ENCODE results near the gene IRF2BP2.

IRF2BP2 gene

GRCh38 chr1:234621657-234622335 is 11.8 kb upstream of the IRF2BP2 start:
- H3K4me1 ChIP-seq: peaks cover 14% of the 10 kb centered on the region
- no peaks in the 10 kb centered on the region for H3K27me3 ChIP-seq
- TF ChIP-seq, protein P1, sequence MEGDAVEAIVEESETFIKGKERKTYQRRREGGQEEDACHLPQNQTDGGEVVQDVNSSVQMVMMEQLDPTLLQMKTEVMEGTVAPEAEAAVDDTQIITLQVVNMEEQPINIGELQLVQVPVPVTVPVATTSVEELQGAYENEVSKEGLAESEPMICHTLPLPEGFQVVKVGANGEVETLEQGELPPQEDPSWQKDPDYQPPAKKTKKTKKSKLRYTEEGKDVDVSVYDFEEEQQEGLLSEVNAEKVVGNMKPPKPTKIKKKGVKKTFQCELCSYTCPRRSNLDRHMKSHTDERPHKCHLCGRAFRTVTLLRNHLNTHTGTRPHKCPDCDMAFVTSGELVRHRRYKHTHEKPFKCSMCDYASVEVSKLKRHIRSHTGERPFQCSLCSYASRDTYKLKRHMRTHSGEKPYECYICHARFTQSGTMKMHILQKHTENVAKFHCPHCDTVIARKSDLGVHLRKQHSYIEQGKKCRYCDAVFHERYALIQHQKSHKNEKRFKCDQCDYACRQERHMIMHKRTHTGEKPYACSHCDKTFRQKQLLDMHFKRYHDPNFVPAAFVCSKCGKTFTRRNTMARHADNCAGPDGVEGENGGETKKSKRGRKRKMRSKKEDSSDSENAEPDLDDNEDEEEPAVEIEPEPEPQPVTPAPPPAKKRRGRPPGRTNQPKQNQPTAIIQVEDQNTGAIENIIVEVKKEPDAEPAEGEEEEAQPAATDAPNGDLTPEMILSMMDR (IDR thresholded peaks at IDR 0.05; ENCODE audit: low read depth, low read length): no peak
- no peak for DNase-seq
- no peaks in the 10 kb centered on the region for H3K9me3 ChIP-seq
- no peak overlapping the region for H3K4me3 ChIP-seq (ENCODE audit: low read depth, low read length)
- H3K36me3 ChIP-seq: no peaks in the 10 kb centered on the region

DNA sequence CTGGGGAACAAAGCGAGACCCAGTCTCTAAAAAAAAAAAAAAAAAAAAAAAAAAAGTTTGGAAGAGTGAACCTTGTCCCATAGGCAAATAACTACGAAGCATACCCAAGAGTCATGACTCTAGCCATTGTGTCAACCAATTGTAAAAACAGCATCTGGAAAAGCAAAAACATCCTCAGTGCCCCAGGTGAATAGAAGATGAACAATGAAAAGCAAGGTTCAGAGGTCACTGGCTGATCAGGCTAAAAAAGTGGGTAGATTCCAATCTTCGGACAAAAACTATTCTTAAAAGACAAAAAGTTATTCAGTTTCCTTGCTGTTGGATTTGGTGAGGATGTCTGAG is 11.1 kb upstream of the IRF2BP2 start:
- no peaks in the 10 kb centered on the region for H3K27me3 ChIP-seq
- no peaks in the 10 kb centered on the region for H3K36me3 ChIP-seq
- H3K9me3 ChIP-seq: no peaks in the 10 kb centered on the region
- TF ChIP-seq, protein P1 (IDR thresholded peaks at IDR 0.05; ENCODE audit: low read depth, low read length): no peak
- H3K4me3 ChIP-seq (ENCODE audit: low read depth, low read length): no peak overlapping the region
- DNase-seq: no peak
- H3K4me1 ChIP-seq: peaks cover 15% of the 10 kb centered on the region

DNA sequence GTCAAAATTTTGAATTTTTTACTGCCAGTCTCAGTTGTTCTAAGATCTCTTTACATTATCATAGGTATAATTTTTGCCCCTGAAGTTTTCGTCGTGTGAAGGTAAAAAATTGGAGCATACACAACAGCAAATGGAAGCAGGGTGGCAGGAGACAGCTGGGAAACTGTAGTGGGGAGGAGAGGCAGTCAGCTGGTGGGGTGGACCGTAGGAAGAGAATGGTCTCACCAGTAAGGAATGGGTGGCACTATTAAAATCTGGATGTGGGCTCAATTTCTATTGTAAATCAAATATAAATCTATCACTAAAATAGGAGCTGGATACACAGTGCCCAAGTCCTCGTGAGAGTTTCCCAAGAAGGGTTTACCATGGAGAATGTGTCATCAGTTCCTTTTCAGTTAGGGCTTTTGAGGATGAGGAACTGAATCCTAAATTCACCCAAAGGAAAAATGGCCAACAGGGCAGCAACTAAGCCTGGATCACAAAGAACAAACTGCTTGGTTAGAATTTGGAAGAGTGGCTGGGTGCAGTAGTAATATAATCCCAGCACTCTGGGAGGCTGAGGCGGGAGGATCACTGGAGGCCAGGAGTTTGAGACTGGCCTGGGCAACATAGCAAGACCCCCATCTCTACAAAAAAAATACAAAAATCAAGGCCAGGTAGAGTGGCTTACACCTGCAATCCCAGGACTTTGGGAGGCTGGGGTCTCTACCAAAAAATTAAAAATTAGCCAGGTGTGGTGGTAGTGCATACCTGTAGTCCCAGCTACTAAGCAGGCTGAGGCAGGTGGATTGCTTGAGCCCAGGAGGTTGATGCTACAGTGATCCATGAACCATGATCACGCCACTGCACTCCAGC is 10.5 kb upstream of the IRF2BP2 start:
- Histone ChIP-seq H3K4me3 (ENCODE audit: low read depth, low read length) (no peak overlapping the region), H3K4me1 (peaks cover 15% of the 10 kb centered on the region), H3K9me3 (no peaks in the 10 kb centered on the region), H3K27me3 (no peaks in the 10 kb centered on the region), H3K36me3 (no peaks in the 10 kb centered on the region)
- DNase-seq: no peak
- TF ChIP-seq, protein P1 (IDR thresholded peaks at IDR 0.05; ENCODE audit: low read depth, low read length): no peak

DNA sequence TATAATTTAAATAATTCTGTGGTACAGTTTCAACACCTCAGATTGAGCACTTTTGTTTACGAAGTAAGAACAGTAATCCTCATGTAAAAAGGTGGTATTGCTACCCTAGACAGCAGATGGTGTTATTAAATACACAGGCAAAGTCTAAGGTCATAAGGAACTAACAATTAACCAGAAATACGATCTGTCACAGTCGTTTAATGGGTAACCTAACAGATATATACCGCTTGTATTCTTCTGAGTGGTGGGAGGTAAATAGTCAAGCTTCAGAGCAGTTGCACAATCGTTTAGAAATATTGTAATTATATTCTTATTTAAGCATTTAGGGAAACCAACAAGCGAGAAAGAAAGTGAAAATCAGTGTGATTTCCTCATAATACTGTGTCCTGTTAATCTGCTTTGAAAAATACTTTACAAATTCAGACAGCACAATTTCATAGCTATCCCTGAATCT is 9.8 kb upstream of the IRF2BP2 start:
- Histone ChIP-seq H3K4me1 (peaks cover 15% of the 10 kb centered on the region), H3K27me3 (no peaks in the 10 kb centered on the region), H3K4me3 (ENCODE audit: low read depth, low read length) (no peak overlapping the region), H3K9me3 (no peaks in the 10 kb centered on the region), H3K36me3 (no peaks in the 10 kb centered on the region)
- no peak for DNase-seq
- TF ChIP-seq, protein P1 (IDR thresholded peaks at IDR 0.05; ENCODE audit: low read depth, low read length): no peak

- no peak for DNase-seq
- no peak overlapping the region for H3K4me3 ChIP-seq (ENCODE audit: low read depth, low read length)
- peaks cover 16% of the 10 kb centered on the region for H3K4me1 ChIP-seq
- no peaks in the 10 kb centered on the region for H3K36me3 ChIP-seq
- H3K9me3 ChIP-seq: no peaks in the 10 kb centered on the region
- H3K27me3 ChIP-seq: no peaks in the 10 kb centered on the region
- TF ChIP-seq, protein P1 (IDR thresholded peaks at IDR 0.05; ENCODE audit: low read depth, low read length): no peak
Observed at GRCh38 chr1:234619071-234619480, 9.1 kb upstream of the IRF2BP2 start.

DNA sequence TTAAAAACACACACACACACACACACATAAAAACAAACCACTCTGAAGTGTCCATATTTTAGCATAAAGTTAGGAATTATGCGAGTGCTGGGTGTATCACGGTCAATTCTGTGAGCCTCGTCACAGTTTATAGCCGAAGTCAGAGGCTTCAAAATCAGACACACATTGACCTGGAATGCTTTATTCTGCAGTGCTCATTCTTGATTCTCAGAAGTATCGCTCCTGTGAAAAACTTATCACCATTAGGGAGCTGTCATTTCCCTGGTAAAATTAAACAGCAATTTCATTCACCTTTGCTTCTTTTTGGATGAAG is 8.7 kb upstream of the IRF2BP2 start:
- TF ChIP-seq, protein P1 (IDR thresholded peaks at IDR 0.05; ENCODE audit: low read depth, low read length): no peak
- peaks cover 17% of the 10 kb centered on the region for H3K4me1 ChIP-seq
- no peak for DNase-seq

More for the DNA sequence above, 8.7 kb upstream of the IRF2BP2 start:
- Histone ChIP-seq H3K27me3 (no peaks in the 10 kb centered on the region), H3K9me3 (no peaks in the 10 kb centered on the region), H3K4me3 (ENCODE audit: low read depth, low read length) (no peak overlapping the region), H3K36me3 (no peaks in the 10 kb centered on the region)

All from BE2C (cell line).